MM.1S (cell line): ENCODE measurements around the gene WDFY3.

Source experiments
- CTCF ChIP-seq: fragments of 300-600 bp; sonication (generic); IDR thresholded peaks from 2 replicates; pipeline ENCODE4 v1.5.1; 2016; ENCODE audit warnings: antibody characterized with exemption, low read length, mixed read lengths
- EZH2 ChIP-seq: fragments of 300-600 bp; sonication (generic); optimal IDR thresholded peaks from 2 replicates; pipeline ENCODE3; 2017; ENCODE audit warnings: low read depth, mild to moderate bottlenecking, antibody characterized with exemption, low read length, mixed read lengths
- EZH2phosphoT487 ChIP-seq: fragments of 300-600 bp; sonication (generic); IDR thresholded peaks from 2 replicates; pipeline ENCODE4 v1.6.1; 2018; ENCODE audit warnings: antibody characterized with exemption, low read length

- no peak for TF ChIP-seq CTCF
- TF ChIP-seq EZH2 = no peak
- no peak for TF ChIP-seq EZH2phosphoT487
Measured at GRCh38 chr4:84751707-84752106, 214.8 kb downstream of the WDFY3 start.
